Posterior cingulate gyrus (tissue), 11 donors: Measurements from ENCODE around the gene STIMATE.

Source experiments
- DNase-seq, 10 donors: peaks; one replicate each; pipeline versions ENCODE4 v3.0.0 to v3.0.0-alpha.2; 2020 to 2021; ENCODE audit warnings: mixed read lengths in 3 of 10
- intact Hi-C: fragments of 100-400 bp; cut with DNase I; formaldehyde crosslinking; loops from one replicate; pipeline ENCODE4 v1.15.1; 2023

STIMATE gene

GRCh38 chr3:52845157-52845556, 52.2 kb downstream of the STIMATE start:
- peak in 8 of 10 donors; percentile 29 to 93 (median 56) for DNase-seq
- intact Hi-C loops = loop anchor here (1.0 kb wide), 1 partner anchor 89 kb away; no protein-coding TSS in a partner anchor

GRCh38 chr3:52844290-52844975, 52.9 kb downstream of the STIMATE start:
- intact Hi-C loops = no loop called here
- DNase-seq = peak in 3 of 10 donors; percentile 39 to 55 (median 54)

GRCh38 chr3:52843881-52844280, 53.5 kb downstream of the STIMATE start:
- DNase-seq = peak in 3 of 10 donors; percentile 9 to 33 (median 24)
- intact Hi-C loops = loop anchor here (2.0 kb wide), 1 partner anchor 39 kb away; no protein-coding TSS in a partner anchor

- peak in 3 of 10 donors; percentile 22 to 40 (median 24) for DNase-seq
- intact Hi-C loops = loop anchor here (2.0 kb wide), 1 partner anchor 40 kb away; no protein-coding TSS in a partner anchor
Observed at GRCh38 chr3:52843108-52843865, 54.1 kb downstream of the STIMATE start.

GRCh38 chr3:52842424-52842823, 54.9 kb downstream of the STIMATE start:
- peak in 3 of 10 donors; percentile 35 to 53 (median 50) for DNase-seq
- intact Hi-C loops = loop anchor here (2.0 kb wide), 1 partner anchor 40 kb away; no protein-coding TSS in a partner anchor

GRCh38 chr3:52841981-52842340, 55.4 kb downstream of the STIMATE start:
- peak in 3 of 10 donors; percentile 66 to 78 (median 67) for DNase-seq
- intact Hi-C loops = loop anchor here (2.0 kb wide), 1 partner anchor 41 kb away; no protein-coding TSS in a partner anchor

GRCh38 chr3:52841211-52841980, 56.0 kb downstream of the STIMATE start:
- DNase-seq = peak in 3 of 10 donors; percentile 70 to 78 (median 72)
- intact Hi-C loops = no loop called here

- intact Hi-C loops = no loop called here
- DNase-seq = peak in 3 of 10 donors; percentile 51 to 75 (median 56)
Observed at GRCh38 chr3:52839892-52840545, 57.3 kb downstream of the STIMATE start.

GRCh38 chr3:52839268-52839575, 58.1 kb downstream of the STIMATE start:
- intact Hi-C loops = no loop called here
- peak in 1 of 10 donors; percentile 16 for DNase-seq

GRCh38 chr3:52838561-52839267, 58.6 kb downstream of the STIMATE start:
- DNase-seq = peak in 2 of 10 donors; percentile 52 to 69
- intact Hi-C loops = no loop called here

- DNase-seq = no peak
- intact Hi-C loops = no loop called here
Observed at GRCh38 chr3:52836986-52837385, 60.4 kb downstream of the STIMATE start.

GRCh38 chr3:52836471-52836845, 60.9 kb downstream of the STIMATE start:
- DNase-seq = no peak
- intact Hi-C loops = no loop called here

GRCh38 chr3:52835766-52836470, 61.4 kb downstream of the STIMATE start:
- intact Hi-C loops = no loop called here
- no peak for DNase-seq

GRCh38 chr3:52834871-52835501, 62.4 kb downstream of the STIMATE start, which contains the start of gene MUSTN1:
MUSTN1 (minus strand) TSS chr3:52835019; CDS start chr3:52834948, 71 bp downstream.
- DNase-seq = no peak
- intact Hi-C loops = no loop called here

- peak in 1 of 10 donors; percentile 81 for DNase-seq
- intact Hi-C loops = no loop called here
Observed at GRCh38 chr3:52833202-52833601, 64.1 kb downstream of the STIMATE start.

GRCh38 chr3:52831500-52832301, 65.6 kb downstream of the STIMATE start:
- intact Hi-C loops = no loop called here
- DNase-seq = peak in 7 of 10 donors; percentile 21 to 91 (median 45)

- no peak for DNase-seq
- intact Hi-C loops = no loop called here
Observed at GRCh38 chr3:52830535-52831258, 66.7 kb downstream of the STIMATE start, which contains the start of gene ITIH4. ITIH4 (minus strand) TSS chr3:52830672; CDS start chr3:52830642, 30 bp downstream.
